ENCODE data around the gene COX19.

The COX19 gene

DNA sequence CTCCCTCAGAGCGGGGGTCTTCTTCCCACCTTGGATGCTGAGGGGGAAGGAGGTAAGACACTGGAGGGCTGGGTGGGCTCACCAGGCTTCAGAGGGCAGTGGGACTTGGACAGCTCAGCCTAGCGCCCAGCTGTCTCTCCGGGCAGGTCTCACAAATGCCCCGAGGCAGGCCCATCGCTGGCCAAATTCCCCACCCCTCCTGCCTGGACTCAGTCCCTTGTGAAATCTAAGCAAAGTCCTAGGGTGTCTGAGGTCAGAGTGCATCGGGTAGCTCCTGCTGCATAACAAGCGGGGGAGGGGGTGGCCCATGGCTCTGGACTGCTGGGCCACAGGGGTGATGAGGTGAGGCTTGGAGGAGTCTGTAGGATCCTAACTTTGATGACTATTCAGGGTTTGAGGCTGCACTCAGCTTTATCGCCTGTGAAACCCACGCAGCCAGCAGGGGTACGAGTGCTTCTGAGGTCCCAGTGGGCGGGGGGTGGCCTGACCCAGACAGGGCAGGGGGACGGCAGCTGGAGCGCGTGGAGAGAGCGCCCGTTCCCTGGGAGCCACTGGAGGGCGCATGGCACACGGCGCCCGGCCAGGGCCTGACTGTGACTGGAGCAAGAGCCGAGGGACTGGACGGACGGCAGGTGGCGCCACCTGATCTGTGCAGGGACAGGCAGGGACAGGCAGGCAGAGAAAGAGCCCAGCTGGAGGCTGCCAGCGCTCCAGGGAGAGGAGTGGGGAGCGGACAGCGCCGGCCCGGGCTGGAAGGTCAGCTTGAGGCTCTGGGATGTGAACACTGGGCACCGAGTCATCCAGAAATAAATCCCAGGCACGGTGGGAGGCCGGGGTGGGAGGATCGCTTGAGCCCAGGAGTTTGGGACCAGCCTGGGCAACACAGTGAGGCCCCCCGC lies 17.6 kb upstream of the COX19 start:
- peak; percentile 66 for DNase-seq (ENCODE audit: low read depth, low spot score)
- H3K27ac ChIP-seq = no peak overlapping the region

DNA sequence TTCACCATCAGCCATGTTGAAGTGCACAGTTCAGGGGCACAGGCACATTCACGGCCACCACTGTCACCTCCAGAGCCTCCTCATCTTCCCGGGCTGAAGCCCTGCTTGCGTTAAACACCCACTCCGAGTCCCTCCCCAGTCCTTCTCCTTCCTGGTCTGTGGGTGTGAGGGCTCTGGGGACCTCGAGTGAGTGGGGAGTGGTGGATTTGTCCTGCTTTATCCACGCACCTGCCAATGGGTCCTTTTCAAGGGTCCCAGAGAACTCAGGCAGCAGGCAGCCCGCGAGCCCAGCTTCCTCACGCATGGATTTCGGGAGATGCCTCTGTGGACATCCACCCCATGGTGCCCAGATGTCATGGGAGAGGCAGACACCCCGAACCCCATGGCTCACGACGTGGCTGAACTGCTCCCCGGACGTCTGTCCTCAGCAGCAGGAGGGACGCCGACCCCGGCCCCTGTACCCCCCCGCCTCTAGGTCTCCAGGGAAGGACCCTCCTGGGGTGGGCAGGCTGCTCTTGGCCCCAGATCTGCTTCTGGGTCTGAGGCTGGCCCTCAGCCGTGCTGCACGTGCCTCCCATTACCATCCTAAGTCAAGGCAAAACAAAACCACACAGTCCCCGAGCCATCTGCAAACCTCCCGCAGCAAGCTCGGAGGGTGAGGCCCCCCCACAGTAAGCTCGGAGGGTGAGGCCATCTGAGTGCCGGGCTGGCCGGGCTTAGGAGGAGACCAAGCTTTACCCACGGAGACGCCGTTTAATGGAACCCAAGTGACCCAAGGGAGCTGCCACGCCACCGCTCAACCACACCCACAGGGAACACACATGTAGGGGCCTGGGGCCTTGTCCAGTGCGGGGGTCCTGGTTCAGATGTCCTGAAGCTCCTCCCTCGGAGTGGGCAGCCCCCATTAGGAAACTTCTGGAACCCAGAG lies 16.6 kb upstream of the COX19 start:
- DNase-seq (ENCODE audit: low read depth, low spot score) = no peak
- no peak overlapping the region for H3K27ac ChIP-seq

DNA sequence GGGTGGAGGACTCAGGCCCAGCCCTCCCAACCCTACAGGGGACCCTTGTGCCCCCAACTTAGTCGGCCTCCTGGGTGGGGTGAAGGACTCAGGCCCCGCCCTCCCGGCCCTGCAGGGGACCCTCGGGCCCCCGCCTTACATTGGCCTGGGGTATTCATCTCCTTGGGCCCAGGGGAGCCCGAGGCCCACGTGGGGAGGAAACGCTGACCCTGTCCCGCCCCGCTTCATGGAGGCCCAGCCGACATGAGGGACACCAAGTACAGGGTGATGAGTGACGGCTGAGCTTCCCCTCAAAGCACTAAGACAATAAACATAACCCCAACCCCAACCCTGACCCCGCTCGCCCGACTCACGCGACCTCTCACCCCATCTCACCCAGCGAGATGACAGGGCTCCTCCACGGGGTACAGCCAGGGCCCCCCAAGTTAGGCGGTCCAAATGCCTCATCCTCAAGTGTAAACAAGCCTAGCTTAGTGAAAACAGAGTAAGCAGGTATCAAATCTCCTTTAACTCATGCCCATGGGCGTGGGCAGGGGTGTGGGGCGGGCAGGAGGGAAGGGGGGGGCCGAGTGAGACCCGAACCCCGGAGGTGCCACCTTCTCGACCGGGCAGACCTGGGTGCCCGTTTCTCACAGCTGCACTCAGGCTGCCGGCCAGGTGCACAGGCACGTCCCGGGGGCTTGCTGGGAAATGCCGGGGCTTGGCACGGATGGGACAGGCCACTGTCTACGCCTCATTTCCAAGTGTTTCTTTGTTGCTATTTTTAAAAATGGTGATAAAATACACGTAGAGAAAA lies 15.8 kb upstream of the COX19 start:
- H3K27ac ChIP-seq = no peak overlapping the region

DNA sequence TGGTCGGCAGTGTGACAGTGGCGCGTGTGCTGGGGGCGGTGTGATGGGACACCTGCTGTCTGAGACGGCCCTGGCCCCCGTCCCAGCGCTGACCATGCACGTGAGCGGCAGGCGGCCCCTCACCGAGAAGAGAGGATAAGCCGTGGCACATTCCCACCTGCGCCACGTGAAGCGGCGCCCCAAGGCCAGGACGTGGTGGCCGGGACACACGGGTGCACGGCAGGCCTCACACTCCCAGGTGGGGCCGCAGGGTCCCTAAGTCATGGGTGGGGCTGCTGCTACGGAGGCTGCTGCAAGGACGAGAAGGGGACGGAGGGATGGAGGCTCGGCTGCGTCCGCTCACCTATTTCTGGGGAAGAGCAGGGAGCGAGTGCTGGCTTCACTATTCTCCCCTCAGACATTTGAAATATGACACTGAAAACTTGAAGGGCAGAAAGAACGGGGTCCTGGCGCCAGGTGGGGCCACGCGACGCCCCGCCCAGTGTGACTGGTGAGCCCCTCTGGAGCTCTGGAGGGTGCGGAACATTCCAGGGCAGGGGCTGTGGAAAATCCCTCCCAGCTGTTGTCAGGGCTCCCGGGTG lies 15.1 kb upstream of the COX19 start:
- H3K27ac ChIP-seq = no peak overlapping the region
- no peak for DNase-seq (ENCODE audit: low read depth, low spot score)

More for the DNA sequence above, 15.8 kb upstream of the COX19 start:
- DNase-seq (ENCODE audit: low read depth, low spot score) = no peak

DNA sequence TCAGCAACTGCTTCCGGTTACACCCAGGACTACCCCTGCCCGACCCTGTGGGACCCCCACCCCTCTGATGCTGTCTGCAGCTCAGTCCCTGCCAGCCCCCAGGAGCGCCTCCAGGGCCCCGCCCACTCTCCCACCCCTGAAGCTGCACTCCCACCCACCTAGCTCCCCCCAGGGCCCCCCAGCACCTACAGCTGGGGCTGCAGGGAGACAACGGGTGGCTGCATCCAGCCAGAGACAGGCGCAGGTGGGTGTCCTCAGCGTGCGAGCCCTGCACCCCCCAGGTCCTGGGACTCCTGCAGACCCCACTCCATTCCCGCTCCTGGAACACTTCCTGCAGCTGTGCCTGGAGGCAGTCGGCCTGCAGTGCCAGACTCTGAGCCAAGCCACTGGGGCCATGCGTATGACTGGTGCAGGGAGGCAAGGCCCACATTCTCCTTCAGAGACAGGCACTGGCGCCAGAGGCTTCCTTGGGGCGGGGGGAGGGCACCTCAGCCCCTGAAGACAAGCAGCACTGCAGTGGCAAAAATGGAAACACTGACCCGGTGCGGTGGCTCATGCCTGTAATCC lies 13.7 kb upstream of the COX19 start:
- no peak for DNase-seq (ENCODE audit: low read depth, low spot score)
- H3K27ac ChIP-seq = no peak overlapping the region

DNA sequence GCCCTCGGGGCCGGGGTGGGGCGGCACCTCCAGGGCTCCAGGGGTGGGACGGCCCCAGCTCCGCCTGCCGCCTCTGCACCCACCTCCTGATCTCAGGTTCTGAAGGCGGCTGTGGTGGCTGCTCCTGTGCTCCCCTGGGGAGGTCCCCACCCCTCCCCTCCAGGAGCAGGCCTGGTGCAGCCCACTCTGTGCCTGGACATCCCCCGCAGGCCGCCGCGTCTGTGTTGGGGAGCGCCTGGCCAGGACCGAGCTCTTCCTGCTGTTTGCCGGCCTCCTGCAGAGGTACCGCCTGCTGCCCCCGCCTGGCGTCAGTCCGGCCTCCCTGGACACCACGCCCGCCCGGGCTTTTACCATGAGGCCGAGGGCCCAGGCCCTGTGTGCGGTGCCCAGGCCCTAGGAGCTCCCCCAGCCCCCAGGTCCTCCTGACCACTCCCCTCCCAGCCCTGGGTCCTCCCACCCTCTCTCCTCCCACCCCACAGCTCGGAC lies 13.1 kb upstream of the COX19 start:
- no peak overlapping the region for H3K27ac ChIP-seq
- DNase-seq (ENCODE audit: low read depth, low spot score) = no peak

DNA sequence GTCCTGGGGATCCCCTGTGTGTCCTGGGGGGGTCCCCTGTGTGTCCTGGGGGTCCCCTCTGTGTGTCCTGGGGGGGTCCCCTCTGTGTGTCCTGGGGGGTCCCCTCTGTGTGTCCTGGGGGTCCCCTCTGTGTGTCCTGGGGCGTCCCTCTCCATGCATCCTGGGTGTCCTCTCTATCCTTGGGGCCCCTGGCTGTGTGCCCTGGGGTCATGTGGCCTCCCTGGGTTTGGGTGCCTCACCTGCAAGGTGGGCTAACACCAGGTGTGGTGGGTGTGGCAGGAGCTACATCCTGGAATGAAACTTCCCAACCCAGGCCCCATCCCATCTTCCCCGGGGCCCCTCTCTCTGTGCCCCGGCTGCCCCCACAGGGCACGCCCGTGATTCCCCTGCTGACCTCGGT lies 12.6 kb upstream of the COX19 start:
- DNase-seq (ENCODE audit: low read depth, low spot score) = no peak
- no peak overlapping the region for H3K27ac ChIP-seq

DNA sequence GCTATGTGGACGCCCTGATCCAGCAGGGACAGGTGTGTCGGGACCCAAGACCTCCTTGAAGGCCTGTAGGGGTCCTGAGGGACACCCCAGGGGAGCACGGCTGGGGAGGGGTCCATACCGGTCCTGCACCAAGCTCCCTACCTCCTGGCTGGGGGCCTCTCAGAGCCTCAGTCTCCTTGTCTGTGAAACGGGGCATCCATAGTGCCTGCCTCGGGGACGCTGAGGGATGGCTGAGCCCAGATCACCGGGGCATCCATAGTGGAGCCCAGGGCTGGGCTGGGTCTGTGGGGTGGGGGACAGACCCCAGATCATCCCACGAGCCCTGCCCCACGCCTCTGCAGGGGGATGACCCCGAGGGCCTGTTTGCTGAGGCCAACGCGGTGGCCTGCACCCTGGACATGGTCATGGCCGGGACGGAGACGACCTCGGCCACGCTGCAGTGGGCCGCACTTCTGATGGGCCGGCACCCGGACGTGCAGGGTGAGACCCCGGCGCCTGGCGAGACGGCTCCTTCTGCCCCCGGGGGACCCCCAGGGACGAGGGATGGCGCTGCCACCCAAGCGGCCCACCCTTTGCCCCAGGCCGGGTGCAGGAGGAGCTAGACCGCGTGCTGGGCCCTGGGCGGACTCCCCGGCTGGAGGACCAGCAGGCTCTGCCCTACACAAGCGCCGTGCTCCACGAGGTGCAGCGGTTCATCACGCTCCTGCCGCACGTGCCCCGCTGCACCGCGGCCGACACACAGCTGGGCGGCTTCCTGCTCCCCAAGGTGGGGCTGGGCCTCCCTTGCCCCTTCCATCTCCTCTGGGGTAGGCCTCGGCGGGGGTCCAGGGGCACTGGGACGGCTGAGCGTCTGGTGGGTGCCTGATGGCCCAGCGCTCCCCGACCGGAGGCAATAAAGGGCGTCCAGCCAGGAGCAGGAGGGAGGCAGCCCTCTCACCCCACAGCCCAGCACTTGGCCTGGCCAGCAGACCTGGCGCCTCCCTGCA lies 11.7 kb upstream of the COX19 start:
- no peak overlapping the region for H3K27ac ChIP-seq
- DNase-seq (ENCODE audit: low read depth, low spot score) = no peak

DNA sequence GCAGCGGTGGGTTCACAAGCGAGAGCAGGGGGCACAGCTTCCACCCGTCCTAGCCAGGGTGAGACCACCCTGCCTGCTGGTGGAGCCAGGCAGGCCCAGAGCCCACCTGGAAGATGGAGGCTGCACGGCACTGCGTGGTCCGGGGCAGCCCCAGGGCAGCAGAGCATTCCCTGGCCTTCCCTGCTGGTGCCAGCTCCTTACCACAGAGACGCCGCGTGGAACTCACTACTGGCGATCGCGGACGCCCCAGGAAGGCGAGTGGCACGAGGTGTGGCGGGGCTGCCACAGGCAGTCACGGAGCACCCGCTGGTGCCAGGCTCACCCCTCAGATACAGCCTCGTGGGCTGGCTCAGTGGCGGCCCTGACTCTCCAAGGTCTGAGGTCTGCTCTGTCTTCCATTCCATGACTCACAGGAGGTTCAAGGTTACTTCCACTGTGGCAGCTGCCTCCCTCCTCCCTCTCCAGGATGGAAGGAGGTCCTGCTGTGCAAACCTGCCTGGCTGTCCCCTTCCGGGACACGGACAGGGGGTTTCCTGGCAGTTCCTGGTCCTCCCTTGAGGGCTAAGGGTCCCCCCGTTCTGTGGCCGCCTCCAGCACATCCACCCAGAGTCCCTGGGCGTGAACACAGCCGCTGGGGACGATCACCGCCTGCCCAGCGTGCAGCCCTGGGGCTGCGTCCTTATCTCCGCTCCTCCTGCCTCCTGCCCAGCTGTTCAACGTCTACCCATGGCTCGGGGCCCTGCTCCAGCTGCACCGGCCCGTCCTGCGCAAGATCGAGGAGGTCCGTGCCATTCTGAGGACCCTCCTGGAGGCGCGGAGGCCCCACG lies 10.8 kb upstream of the COX19 start:
- H3K27ac ChIP-seq = no peak overlapping the region
- DNase-seq (ENCODE audit: low read depth, low spot score) = no peak

DNA sequence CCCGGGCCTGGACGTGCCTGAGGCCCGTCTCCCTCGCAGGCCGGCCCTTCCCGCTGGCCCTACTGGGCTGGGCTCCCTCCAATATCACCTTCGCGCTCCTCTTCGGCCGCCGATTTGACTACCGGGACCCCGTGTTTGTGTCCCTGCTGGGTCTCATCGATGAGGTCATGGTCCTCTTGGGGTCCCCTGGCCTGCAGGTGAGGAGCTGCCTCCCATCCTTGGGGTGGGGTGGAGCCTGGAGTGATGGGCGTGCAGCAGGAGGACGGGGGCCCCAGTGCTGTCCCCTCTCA lies 9.7 kb upstream of the COX19 start:
- no peak overlapping the region for H3K27ac ChIP-seq
- DNase-seq (ENCODE audit: low read depth, low spot score) = no peak

DNA sequence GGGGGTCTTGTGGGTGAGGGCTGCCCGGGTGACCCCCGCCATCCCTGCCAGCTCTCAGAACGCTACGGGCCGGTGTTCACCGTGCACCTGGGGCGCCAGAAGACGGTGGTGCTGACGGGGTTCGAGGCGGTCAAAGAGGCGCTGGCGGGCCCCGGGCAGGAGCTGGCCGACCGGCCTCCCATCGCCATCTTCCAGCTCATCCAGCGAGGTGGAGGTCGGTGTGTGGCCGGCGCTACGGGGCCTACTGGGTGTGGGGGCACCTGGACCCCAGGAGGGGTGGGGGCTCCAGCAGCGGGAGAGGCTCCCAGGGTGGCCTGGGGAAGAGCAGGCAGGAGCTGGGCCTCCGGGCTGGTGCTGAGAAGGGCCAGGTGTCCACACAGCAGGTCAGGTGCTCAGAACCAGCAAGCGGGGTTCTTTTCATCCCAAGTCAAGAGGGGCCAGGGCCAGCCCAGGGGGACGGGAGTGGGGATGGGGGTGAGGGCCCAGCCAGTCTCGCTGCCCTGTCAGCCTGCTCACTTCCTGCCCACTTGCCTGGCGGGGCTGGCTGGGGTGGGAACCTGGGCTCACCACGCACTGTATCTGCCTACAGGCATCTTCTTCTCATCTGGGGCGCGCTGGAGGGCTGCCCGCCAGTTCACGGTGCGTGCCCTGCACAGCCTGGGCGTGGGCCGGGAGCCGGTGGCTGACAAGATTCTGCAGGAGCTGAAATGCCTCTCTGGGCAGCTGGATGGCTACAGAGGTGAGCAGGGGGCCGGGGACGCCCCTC lies 9.2 kb upstream of the COX19 start:
- DNase-seq (ENCODE audit: low read depth, low spot score) = no peak
- no peak overlapping the region for H3K27ac ChIP-seq

DNA sequence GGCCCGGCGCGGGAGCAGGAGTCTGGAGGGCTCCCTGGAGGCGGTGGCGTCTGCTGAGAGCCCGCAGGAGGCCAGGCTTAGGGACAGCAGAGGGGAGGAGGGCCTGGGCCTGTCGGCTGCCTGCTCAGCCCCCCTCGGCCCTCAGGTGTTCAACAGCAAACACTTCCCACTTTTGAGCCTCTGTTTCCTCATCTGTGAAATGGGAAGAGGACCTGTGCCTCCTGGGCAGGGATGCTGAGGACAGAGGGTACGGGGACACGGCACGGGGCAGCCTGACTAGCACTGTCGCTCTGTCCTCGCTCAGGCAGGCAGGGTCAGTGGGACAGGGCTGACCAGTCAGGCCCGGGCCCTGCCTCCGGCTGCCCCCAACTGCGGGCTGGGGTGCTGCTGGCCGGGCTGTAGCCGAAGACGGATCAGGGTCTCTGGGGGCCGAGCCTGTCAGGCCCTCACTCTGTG lies 8.3 kb upstream of the COX19 start:
- DNase-seq (ENCODE audit: low read depth, low spot score) = no peak
- H3K27ac ChIP-seq = no peak overlapping the region

DNA sequence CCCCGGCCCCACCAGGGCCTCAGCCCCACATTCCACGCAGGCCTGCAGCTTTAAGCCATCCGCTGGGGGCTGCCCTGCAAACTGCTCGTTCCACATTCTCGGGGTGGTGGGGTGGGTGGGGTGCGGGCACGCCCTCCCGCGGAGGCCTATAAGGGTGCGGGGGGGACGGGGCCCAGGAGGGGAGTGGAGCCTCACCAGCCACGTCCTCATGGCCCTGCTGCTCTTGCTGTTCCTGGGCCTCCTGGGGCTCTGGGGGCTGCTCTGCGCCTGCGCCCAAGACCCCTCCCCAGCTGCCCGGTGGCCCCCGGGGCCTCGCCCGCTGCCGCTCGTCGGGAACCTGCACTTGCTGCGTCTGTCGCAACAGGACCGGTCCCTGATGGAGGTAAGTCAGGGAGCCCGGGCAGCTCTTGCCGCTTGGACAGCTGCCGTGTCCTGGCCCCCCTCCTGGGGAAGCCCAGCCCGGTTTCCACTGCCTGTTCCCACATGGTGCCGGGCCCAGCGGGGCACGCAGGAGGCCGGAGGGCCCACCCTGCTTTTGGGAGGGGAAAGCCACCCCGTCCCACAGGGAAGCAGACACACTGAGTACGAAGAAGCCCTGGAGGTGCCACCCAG lies 7.8 kb upstream of the COX19 start, which contains the start of gene CYP2W1:
TSS of gene CYP2W1 (plus strand) at position 178 of the 612 bp plus-strand sequence. CDS start at position 209, 31 bp downstream.
- no peak for DNase-seq (ENCODE audit: low read depth, low spot score)
- no peak within 1 kb of the TSS for H3K27ac ChIP-seq

DNA sequence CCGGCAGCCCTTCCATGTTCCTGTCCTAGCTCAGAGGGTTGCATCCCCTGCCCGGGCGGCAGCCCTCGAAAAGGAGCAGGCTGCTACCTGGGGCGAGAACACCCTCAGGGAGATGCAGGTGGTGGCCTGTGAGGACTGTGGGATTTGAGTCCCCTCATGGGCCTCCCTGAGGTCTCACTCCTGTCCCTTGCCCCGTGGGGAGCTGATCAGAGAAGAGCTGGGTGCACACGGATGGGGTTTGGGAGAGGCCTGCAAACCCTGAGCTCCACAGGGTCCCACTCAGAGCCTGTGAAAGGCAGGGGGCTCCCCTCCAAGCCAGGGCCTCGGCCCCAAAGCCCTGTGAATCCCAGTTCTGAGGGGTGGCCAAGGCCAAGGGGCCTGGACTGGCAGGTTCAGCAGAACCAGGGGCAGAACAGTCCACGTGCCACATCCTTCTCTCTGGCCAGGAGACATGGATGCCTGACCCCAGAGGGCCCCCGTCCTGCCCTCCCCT lies 7.2 kb upstream of the COX19 start:
- no peak overlapping the region for H3K27ac ChIP-seq
- no peak for DNase-seq (ENCODE audit: low read depth, low spot score)

DNA sequence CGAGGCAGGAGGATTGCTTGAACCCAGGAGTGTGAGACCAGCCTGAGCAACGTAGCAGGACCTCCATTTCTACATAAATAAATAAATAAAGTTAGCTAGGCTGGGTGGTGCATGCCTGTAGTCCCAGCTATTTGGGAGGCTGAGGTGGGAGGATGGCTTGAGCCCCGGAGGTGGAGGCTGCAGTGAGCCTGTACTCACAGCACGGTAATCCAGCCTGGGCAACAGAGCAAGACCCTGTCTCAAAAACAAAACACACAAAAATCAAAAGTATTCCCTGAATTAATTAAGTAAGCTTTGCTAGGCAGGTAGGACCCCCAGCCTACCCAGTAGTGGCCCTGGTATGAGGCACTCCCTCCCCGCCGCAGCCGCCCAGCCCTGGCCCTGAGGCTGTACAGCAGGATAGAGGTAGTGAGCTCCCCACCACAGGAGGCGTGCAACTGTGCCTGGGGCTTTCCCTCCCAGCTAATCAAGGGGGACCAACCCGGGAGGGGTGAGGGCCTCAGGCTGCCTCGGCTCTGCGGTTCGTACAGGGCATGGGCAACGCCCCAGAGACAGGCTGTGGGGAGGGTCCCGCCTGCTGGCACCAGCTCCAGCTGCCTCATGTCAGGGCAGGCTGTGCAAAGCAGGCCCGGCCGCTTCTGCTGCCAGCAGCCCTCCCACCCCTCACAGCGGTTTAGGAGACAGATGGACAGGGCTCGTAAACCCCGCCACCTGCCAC lies 6.6 kb upstream of the COX19 start:
- H3K27ac ChIP-seq = no peak overlapping the region
- no peak for DNase-seq (ENCODE audit: low read depth, low spot score)

All from epithelial cell of prostate (primary cell).